AG09319 (cell line): Measurements from ENCODE around the gene IGFN1.

Experiments
- DNase-seq: peaks from one replicate; pipeline ENCODE4 v3.0.0-alpha.2; 2010; ENCODE audit warnings: low read depth; ENCODE audit errors: extremely low read depth
- TF ChIP-seq, protein P1 (sequence below): IDR thresholded peaks from 2 replicates; pipeline ENCODE4 v1.5.1; 2011; ENCODE audit warnings: low read depth, mild to moderate bottlenecking, inconsistent platforms, low read length, moderate library complexity

IGFN1 gene

GRCh38 chr1:201205036-201205435, 14.4 kb downstream of the IGFN1 start:
- DNase-seq: no peak
- TF ChIP-seq, protein P1, sequence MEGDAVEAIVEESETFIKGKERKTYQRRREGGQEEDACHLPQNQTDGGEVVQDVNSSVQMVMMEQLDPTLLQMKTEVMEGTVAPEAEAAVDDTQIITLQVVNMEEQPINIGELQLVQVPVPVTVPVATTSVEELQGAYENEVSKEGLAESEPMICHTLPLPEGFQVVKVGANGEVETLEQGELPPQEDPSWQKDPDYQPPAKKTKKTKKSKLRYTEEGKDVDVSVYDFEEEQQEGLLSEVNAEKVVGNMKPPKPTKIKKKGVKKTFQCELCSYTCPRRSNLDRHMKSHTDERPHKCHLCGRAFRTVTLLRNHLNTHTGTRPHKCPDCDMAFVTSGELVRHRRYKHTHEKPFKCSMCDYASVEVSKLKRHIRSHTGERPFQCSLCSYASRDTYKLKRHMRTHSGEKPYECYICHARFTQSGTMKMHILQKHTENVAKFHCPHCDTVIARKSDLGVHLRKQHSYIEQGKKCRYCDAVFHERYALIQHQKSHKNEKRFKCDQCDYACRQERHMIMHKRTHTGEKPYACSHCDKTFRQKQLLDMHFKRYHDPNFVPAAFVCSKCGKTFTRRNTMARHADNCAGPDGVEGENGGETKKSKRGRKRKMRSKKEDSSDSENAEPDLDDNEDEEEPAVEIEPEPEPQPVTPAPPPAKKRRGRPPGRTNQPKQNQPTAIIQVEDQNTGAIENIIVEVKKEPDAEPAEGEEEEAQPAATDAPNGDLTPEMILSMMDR: no peak

GRCh38 chr1:201206176-201206575, 15.6 kb downstream of the IGFN1 start:
- TF ChIP-seq, protein P1: no peak

GRCh38 chr1:201207046-201207445, 16.4 kb downstream of the IGFN1 start:
- TF ChIP-seq, protein P1: no peak
- no peak for DNase-seq

More at GRCh38 chr1:201206176-201206575, 15.6 kb downstream of the IGFN1 start:
- DNase-seq: no peak

DNA sequence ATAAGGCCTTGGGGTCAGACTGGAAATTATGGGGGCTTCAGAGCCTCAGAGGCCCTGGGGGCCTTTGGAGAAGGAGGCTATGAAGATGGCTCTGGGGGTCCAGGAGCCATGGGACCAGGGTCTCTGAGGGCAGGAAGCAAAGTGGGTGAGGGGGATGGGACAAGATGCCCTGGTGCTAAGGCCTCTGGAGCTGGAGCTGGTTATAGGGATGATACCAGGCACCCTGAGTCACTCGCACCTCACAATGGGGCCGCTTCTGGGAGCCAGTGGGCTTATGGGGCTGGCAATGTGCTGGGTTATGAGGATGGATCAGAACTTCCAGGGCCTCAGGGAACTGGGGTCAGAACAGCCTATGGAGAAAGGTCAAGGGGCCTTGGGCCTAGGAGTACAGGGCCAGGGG, 17.6 kb downstream of the IGFN1 start:
- no peak for DNase-seq
- TF ChIP-seq, protein P1: no peak

- no peak for DNase-seq
- TF ChIP-seq, protein P1: no peak
Observed at GRCh38 chr1:201212056-201212455, 21.4 kb downstream of the IGFN1 start.

GRCh38 chr1:201212461-201213055, 21.9 kb downstream of the IGFN1 start:
- TF ChIP-seq, protein P1: no peak
- DNase-seq: no peak

GRCh38 chr1:201213106-201213770, 22.6 kb downstream of the IGFN1 start:
- TF ChIP-seq, protein P1: no peak
- no peak for DNase-seq
